ENCODE data around the gene SAMHD1.
"Not testable (repeated sequence)": the region's sequence is repeated elsewhere in the genome, so short reads cannot be mapped to it uniquely, and the experiment has no call there.

SAMHD1 gene

GRCh38 chr20:36850759-36851158, 100.7 kb downstream of the SAMHD1 start:
- no peak for DNase-seq

- no peak for DNase-seq
These were observed 102.0 kb downstream of the SAMHD1 start for GRCh38 chr20:36849333-36850065.

- no peak for DNase-seq
These were observed 102.8 kb downstream of the SAMHD1 start for GRCh38 chr20:36848677-36849076.

- no peak for DNase-seq
These were observed 103.3 kb downstream of the SAMHD1 start for GRCh38 chr20:36848078-36848660.

DNA sequence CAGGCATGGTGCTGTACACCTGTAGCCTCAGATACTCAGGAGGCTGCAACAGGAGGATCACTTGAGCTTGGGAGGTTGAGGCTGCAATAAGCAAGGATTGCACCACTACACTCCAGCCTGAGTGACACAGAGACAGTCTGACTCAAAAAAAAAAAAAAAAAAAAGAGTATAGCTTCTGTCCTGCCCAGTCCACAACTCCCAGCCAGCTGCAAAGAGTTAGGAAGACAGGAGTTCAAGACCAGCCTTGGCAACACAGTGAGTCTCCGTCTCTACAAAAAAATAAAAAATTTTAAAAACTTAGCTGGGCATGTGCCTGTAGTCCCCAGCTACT, 103.8 kb downstream of the SAMHD1 start:
- DNase-seq = no peak

DNA sequence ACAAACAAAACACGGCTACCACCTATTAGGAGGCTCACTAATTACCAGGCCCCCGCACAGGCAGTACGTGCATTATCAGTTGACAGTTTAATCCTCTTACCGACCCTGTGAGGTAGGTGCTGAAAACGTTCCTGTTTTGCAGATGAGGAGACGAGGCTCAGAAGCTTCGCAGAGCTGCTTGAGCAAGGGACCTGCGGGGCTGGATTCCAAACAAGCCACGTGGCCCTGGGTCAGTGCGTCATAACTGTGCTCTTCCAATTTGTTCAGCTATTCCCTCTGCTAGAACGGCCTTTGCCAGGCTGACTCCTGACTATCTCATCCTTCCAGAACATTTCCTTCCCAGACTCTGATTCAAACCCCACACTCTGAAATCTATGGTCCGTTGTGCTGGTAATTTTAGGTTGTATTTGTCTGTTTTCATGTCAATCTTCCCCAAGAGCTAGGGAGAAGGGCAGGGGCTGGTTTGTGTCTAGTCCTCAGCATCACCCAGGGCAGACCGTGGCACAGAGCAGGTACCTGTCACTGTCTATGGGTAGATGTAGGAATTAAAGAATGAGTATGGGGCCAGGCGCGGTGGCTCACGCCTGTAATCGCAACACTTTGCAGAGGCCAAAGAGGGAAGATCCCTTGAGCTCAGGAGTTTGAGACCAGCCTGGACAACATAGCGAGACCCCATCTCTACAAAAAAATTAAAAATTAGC, 104.3 kb downstream of the SAMHD1 start:
- DNase-seq = no peak

GRCh38 chr20:36845288-36845971, 106.1 kb downstream of the SAMHD1 start:
- DNase-seq = no peak

DNA sequence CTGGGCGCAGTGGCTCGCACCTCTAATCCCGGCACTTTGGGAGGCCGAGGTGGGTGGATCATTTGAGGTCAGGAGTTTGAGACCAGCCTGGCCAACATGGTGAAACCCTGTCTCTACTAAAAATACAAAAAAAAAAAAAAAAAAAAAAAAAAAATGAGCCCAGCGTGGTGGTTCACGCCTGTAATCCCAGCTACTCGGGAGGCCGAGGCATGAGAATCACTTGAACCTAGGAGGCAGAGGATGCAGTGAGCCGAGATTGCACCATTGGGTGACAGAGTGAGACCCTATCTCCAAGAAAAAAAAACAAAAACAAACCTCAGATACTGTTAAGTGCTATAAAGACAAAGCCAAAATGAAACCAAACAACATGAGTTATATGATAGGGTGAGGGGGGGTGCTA, 110.5 kb downstream of the SAMHD1 start:
- DNase-seq = not testable (repeated sequence)
